ENCODE measurements around the gene FBLN1.
"Not testable (repeated sequence)": the region's sequence is repeated elsewhere in the genome, so short reads cannot be mapped to it uniquely, and the experiment has no call there.

Gene FBLN1

GRCh38 chr22:45491841-45492240 is 10.8 kb upstream of the FBLN1 start:
- no peaks in the 10 kb centered on the region for H4K20me1 ChIP-seq (ENCODE audit: insufficient read depth, low read length)
- no peak overlapping the region for H3K4me2 ChIP-seq (ENCODE audit: low read length)
- no peak overlapping the region for H2AFZ ChIP-seq (ENCODE audit: low read length)
- H3K79me2 ChIP-seq (ENCODE audit: insufficient read depth, low read length), result no peaks in the 10 kb centered on the region
- peaks cover 15% of the 10 kb centered on the region; the same call in 1 of the 2 replicates for H3K27me3 ChIP-seq (ENCODE audit: insufficient read depth, low read length)
- H3K27ac ChIP-seq (ENCODE audit: low read depth, low read length, poor library complexity, severe bottlenecking), result no peak overlapping the region
- no peaks in the 10 kb centered on the region for H3F3A ChIP-seq (ENCODE audit: insufficient read depth, low read length)
- H3K4me1 ChIP-seq (ENCODE audit: insufficient read depth, low read length, severe bottlenecking), result no peaks in the 10 kb centered on the region
- TF ChIP-seq EZH2 (IDR thresholded peaks at IDR 0.05; ENCODE audit: borderline replicate concordance, low read length) (no peak), CTCF (IDR thresholded peaks at IDR 0.05; ENCODE audit: low read length) (no peak)
- H3K9ac ChIP-seq (ENCODE audit: low read length), result no peak overlapping the region
- no peaks in the 10 kb centered on the region for H3K9me2 ChIP-seq (ENCODE audit: low read depth, low read length)
- no peak overlapping the region for H3K4me3 ChIP-seq (ENCODE audit: low read depth, low read length, poor library complexity, severe bottlenecking)
- H3K36me3 ChIP-seq (ENCODE audit: insufficient read depth, low read length), result no peaks in the 10 kb centered on the region
- peaks cover 3% of the 10 kb centered on the region; the same call in 1 of the 2 replicates for H3K9me3 ChIP-seq (ENCODE audit: low read length)

- Histone ChIP-seq H3K9me3 (ENCODE audit: low read length) (peaks cover 3% of the 10 kb centered on the region; the same call in 1 of the 2 replicates), H3K4me3 (ENCODE audit: low read depth, low read length, poor library complexity, severe bottlenecking) (no peak overlapping the region), H2AFZ (ENCODE audit: low read length) (no peak overlapping the region), H3K4me2 (ENCODE audit: low read length) (no peak overlapping the region), H4K20me1 (ENCODE audit: insufficient read depth, low read length) (no peaks in the 10 kb centered on the region), H3K36me3 (ENCODE audit: insufficient read depth, low read length) (no peaks in the 10 kb centered on the region), H3K9ac (ENCODE audit: low read length) (no peak overlapping the region), H3K4me1 (ENCODE audit: insufficient read depth, low read length, severe bottlenecking) (no peaks in the 10 kb centered on the region), H3K79me2 (ENCODE audit: insufficient read depth, low read length) (no peaks in the 10 kb centered on the region), H3K27me3 (ENCODE audit: insufficient read depth, low read length) (peaks cover 15% of the 10 kb centered on the region; the same call in 1 of the 2 replicates), H3K9me2 (ENCODE audit: low read depth, low read length) (no peaks in the 10 kb centered on the region), H3F3A (ENCODE audit: insufficient read depth, low read length) (no peaks in the 10 kb centered on the region), H3K27ac (ENCODE audit: low read depth, low read length, poor library complexity, severe bottlenecking) (no peak overlapping the region)
- TF ChIP-seq CTCF (IDR thresholded peaks at IDR 0.05; ENCODE audit: low read length), result no peak
- no peak for TF ChIP-seq EZH2 (IDR thresholded peaks at IDR 0.05; ENCODE audit: borderline replicate concordance, low read length)
Observed at GRCh38 chr22:45493286-45493771, 9.4 kb upstream of the FBLN1 start.

DNA sequence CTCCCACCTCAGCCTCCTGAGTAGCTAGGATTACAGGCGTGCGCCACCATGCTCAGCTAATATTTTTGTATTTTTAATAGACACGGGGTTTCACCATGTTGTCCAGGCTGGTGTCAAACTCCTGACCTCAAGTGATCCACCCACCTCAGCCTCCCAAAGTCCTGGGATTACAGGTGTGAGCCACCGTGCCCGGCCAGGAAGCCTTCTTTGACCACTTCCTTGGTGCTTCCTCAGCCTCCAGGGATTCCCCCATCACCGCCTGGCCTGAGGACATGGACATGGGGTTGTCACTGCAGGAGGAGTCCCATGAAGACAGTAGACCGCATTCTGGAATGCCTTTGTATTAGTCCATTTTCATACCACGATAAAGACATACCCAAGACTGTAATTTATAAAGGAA is 8.4 kb upstream of the FBLN1 start:
- not testable (repeated sequence) for H3K9ac ChIP-seq (ENCODE audit: low read length); H3K4me1 ChIP-seq (ENCODE audit: insufficient read depth, low read length, severe bottlenecking); H3K9me2 ChIP-seq (ENCODE audit: low read depth, low read length); H3K4me2 ChIP-seq (ENCODE audit: low read length); H3F3A ChIP-seq (ENCODE audit: insufficient read depth, low read length); H4K20me1 ChIP-seq (ENCODE audit: insufficient read depth, low read length); H3K36me3 ChIP-seq (ENCODE audit: insufficient read depth, low read length); H2AFZ ChIP-seq (ENCODE audit: low read length); H3K9me3 ChIP-seq (ENCODE audit: low read length); H3K79me2 ChIP-seq (ENCODE audit: insufficient read depth, low read length); H3K4me3 ChIP-seq (ENCODE audit: low read depth, low read length, poor library complexity, severe bottlenecking); H3K27ac ChIP-seq (ENCODE audit: low read depth, low read length, poor library complexity, severe bottlenecking)
- peaks cover 16% of the 10 kb centered on the region; the same call in 1 of the 2 replicates for H3K27me3 ChIP-seq (ENCODE audit: insufficient read depth, low read length)

DNA sequence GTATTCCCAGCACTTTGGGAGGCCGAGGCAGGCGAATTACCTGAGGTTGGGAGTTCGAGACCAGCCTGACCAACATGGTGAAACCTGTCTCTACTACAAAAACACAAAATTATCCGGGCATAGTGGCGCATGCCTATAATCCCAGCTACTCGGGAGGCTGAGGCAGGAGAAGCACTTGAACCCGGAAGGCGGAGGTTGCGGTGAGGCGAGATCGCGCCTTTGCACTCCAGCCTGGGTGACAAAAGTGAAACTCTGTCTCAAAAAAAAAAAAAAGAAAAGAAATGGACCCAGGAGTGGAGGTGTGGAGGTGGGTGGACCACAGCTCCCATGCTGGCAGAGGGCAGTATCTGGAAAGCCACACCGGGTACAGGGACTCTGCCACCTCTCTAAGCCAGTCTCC is 7.1 kb upstream of the FBLN1 start:
- not testable (repeated sequence) for H3K79me2 ChIP-seq (ENCODE audit: insufficient read depth, low read length); H3K4me2 ChIP-seq (ENCODE audit: low read length); H3K9me2 ChIP-seq (ENCODE audit: low read depth, low read length); H2AFZ ChIP-seq (ENCODE audit: low read length); H3K27ac ChIP-seq (ENCODE audit: low read depth, low read length, poor library complexity, severe bottlenecking); H3K9me3 ChIP-seq (ENCODE audit: low read length); H4K20me1 ChIP-seq (ENCODE audit: insufficient read depth, low read length); H3K4me1 ChIP-seq (ENCODE audit: insufficient read depth, low read length, severe bottlenecking); H3K9ac ChIP-seq (ENCODE audit: low read length); H3F3A ChIP-seq (ENCODE audit: insufficient read depth, low read length); H3K4me3 ChIP-seq (ENCODE audit: low read depth, low read length, poor library complexity, severe bottlenecking); H3K36me3 ChIP-seq (ENCODE audit: insufficient read depth, low read length)
- H3K27me3 ChIP-seq (ENCODE audit: insufficient read depth, low read length), result peaks cover 16% of the 10 kb centered on the region; the same call in 1 of the 2 replicates

All from OCI-LY1 (cell line).